Measurements from ENCODE around the gene VRTN.

The VRTN gene

GRCh38 chr14:74400031-74400685, 51.9 kb downstream of the VRTN start:
- DNase-seq: no peak

GRCh38 chr14:74400919-74401503, 52.7 kb downstream of the VRTN start:
- DNase-seq: no peak

DNA sequence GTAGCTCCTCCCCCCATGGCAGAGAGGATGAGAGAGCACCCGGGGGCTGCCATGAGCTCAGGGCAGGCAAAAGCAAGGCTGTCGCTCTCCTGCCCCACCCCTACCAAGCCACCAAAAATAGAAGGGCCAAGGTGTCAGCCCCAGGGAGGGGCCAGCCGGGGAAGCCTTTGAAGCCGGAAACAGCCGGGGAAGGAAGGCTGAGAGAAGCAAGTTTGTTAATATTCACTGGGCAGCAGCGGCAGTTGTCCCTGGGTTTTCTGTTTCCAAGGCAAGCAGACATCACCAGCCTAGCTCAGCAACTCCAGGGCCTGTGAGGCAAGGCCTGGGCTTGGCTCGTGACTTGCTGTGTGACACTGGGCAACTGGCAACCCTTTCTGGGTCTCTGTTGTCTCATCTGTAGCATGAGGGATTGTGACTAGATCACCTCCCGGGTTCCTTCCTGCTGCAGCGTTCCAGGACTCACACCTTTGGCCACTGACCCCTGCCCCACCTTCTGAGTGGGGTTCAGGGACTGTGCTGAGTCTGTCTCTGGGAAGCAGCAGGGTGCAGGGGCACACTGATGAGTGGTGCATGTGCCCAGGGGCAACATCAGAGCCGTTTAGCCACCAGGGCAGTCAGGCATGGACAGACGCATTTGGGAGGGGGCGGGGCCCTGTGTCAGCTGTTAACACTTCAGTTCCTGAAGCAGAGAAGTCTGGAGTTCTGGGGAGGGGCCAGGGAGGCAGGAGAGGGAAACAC, 53.4 kb downstream of the VRTN start:
- peak; percentile 57 for DNase-seq

GRCh38 chr14:74402401-74403251, 54.4 kb downstream of the VRTN start:
- no peak for DNase-seq

DNA sequence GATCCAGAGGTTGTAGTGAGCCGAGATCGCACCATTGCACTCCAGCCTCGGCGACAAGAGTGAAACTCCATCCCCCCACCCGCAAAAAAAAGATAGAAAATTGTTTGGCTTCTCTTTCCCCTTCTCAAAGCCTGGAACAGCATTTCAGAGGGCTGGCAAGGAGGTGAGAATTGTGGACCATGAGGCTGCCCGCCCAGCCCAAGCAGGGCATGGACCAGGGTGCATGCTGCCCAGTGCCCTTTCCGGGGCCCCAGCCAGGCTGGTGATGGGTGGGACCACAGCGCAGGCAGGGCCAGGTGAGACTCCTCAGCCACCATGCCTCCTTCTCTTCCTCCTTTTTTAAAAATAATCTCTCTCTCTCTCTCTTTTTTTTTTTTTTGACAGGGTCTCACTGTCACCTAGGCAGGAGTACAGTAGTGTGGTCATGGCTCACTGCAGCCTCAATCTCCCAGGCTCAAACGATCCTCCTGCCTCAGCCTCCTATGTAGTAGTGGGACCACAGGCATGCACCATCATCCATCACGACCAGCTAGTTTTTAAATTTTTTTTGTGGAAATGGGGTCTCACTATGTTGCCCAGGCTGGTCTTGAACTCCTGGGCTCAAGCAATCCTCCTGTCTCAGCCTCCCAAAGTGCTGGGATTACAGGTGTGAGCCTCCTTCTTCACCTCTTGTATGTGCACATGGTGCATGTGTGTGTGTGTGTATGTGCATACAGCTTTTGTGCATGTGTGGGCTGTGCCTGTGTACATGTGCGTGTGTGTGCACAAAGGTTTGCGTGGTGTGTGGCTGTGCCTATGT, 55.5 kb downstream of the VRTN start:
- no peak for DNase-seq

- no peak for DNase-seq
Observed at GRCh38 chr14:74404435-74404834, 56.2 kb downstream of the VRTN start.

GRCh38 chr14:74405663-74406062, 57.4 kb downstream of the VRTN start:
- DNase-seq: no peak

- no peak for DNase-seq
Observed at GRCh38 chr14:74407021-74407800, 58.9 kb downstream of the VRTN start.

DNA sequence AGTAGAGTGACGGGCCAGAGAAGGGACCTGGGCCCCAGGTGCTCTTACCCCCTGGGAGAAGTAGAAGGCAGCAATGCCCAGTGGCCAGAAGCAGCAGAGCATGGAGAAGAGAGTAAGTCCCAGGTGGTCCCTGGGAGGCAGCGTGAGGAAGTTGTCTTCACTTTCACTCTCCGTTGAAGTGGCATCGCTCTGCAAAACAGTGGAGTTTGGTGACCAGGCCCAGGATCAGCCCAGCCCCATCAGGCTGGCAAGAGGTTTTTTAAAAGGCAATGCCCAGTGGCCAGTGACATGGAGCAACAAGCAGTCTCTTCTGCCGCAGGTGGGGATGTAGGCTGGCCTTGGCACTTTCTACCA, 59.5 kb downstream of the VRTN start:
- no peak for DNase-seq

GRCh38 chr14:74408870-74409269, 60.6 kb downstream of the VRTN start:
- DNase-seq: no peak

- no peak for DNase-seq
Observed at GRCh38 chr14:74409441-74409840, 61.2 kb downstream of the VRTN start.

All from stimulated activated CD8-positive, alpha-beta memory T cell treated with anti-CD3 and anti-CD28 coated beads, Interleukin-4, amount 100 ng/mL, for 48 hours (primary cell).